ENCODE data around the gene SMYD4.
"Not testable (repeated sequence)": the region's sequence is repeated elsewhere in the genome, so short reads cannot be mapped to it uniquely, and the experiment has no call there.

SMYD4 gene

DNA sequence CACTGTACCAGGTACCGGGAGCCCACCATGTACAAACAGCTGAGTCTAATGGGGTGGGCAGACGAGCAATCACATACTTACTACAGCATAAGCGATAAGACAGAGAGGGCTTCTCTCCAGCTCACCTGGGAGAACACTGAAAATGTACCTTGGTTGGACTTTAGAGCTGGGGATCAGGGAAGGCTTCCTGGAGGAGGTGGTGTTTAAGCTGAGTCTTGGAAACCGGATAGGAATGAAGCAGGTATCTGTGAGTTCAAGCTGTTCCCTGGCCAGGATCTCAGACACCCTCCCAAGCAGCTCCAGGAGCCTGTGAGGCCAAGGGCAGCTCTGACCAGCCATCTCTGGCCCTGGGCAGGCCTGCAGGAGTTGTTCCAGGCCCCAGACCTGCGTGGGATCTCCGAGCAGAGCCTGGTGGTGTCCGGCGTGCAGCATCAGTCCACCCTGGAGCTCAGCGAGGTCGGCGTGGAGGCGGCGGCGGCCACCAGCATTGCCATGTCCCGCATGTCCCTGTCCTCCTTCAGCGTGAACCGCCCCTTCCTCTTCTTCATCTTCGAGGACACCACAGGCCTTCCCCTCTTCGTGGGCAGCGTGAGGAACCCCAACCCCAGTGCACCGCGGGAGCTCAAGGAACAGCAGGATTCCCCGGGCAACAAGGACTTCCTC is 75.8 kb downstream of the SMYD4 start:
- no peak for DNase-seq (ENCODE audit: low read depth)

GRCh38 chr17:1752425-1753262 is 77.1 kb downstream of the SMYD4 start:
- DNase-seq (ENCODE audit: low read depth) = no peak

DNA sequence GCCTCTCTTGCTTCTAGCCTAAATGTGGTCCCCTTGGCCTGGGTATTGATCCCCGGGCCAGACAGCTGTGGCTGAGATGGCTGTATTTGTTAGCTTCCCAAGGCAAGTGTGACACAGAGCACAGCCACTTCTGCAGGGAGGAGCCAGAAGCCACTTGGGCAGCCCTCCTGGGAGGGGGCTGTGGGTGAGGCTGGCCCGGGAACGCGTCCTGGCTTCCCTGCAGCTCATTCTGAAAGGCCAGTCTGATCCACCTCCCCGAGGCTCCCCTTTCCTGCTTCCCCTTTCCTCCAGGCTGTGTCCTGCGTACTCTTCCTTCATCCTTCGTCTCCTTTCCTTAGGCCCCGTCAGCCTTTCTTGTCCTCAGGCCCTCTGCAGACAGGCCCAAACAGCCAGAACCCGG is 79.1 kb downstream of the SMYD4 start:
- no peak for DNase-seq (ENCODE audit: low read depth)

DNA sequence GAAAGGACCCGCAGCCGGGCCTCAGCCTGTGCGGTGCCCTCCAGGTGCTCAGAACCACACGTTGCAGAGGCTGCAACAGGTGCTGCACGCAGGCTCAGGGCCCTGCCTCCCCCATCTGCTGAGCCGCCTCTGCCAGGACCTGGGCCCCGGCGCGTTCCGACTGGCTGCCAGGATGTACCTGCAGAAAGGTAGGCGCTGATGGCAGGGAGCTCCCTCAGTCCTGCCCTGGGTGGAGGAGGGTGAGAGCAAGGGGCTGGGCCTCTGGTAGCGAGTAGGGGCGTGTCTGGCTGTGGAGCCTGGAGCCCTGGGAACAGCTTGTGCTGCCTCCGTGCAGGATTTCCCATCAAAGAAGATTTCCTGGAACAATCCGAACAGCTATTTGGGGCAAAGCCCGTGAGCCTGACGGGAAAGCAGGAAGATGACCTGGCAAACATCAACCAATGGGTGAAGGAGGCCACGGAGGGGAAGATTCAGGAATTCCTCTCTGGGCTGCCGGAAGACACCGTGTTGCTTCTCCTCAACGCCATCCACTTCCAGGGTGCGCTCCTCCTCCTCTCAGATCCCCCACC is 82.6 kb downstream of the SMYD4 start:
- no peak for DNase-seq (ENCODE audit: low read depth)

DNA sequence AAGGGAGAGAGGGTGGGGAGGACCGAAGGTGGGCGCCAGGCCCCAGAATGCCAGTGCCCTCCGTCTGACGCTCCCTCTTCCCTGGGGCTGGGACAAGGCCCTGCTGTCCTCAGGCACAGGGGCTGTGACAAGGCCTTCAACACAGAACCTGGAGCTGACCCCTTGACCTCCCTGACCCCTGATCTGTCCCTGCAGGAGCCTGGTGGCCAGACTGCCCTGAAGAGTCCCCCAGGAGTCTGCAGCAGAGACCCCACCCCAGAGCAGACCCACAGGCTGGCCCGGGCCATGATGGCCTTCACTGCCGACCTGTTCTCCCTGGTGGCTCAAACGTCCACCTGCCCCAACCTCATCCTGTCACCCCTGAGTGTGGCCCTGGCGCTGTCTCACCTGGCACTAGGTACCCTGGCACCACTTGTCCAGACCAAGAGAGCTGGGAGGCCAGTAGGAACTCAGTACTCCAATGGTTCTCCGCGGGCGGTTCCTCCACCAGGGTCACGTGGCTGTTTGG is 84.1 kb downstream of the SMYD4 start:
- no peak for DNase-seq (ENCODE audit: low read depth)

GRCh38 chr17:1744551-1745512 is 84.9 kb downstream of the SMYD4 start:
- DNase-seq (ENCODE audit: low read depth) = no peak

GRCh38 chr17:1743088-1743439 is 86.6 kb downstream of the SMYD4 start:
- no peak for DNase-seq (ENCODE audit: low read depth)

DNA sequence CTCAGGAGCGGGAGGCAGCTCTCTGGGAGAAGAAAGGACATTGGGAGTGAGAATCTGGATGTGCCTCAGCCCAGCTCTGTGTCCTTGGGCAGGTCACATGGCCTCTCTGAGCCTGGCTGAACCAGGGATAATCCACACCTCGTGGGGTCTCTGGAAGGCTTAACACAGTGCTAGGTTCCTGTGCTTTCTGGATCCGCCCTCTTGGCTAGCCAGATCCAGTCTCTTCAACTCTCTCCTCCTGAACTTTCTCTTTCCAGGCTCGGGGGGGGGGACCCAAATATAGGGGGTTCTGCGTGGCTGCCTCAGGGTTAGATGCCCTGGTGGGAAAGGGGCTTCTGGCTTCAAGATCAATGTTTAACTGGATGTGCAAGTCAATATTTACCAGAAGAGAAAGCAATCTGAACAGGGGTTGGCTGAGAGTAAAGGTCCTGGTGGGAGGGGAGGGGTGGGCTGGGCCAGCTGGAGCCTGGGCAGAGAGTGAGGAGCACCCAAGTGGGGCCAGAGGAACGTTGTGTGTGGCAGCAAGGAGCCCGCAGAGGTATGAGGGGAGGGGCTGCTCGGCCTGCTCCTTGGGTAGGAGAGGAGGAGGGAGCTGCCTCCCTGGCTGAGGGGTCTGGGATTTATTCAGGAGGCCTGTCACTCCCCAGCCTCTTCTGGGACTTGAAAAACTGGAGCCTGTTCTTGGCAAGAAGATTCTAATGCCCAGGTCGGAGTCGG is 87.2 kb downstream of the SMYD4 start, which contains the start of gene SERPINF2:
TSS of gene SERPINF2 (plus strand) at position 501 of the 717 bp plus-strand sequence. CDS start 2,125 bp downstream, outside the sequence.
- DNase-seq (ENCODE audit: low read depth) = no peak

DNA sequence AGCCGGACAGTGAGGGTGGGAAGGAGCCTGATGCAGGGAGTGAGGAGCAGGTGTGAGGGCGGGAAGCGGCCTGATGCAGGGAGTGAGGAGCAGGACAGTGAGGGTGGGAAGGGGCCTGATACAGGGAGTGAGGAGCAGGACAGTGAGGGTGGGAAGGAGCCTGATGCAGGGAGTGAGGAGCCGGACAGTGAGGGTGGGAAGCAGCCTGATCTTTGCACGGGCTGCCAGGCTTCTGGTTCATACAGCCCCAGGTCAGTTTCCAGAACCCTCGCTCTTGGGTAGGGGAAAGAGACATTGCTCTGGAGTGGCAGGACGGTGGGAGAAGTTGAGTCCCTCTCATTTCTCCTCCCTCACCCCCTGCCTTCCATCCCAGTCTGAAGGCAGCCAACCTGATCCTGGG is 87.8 kb downstream of the SMYD4 start:
- not testable (repeated sequence) for DNase-seq (ENCODE audit: low read depth)

DNA sequence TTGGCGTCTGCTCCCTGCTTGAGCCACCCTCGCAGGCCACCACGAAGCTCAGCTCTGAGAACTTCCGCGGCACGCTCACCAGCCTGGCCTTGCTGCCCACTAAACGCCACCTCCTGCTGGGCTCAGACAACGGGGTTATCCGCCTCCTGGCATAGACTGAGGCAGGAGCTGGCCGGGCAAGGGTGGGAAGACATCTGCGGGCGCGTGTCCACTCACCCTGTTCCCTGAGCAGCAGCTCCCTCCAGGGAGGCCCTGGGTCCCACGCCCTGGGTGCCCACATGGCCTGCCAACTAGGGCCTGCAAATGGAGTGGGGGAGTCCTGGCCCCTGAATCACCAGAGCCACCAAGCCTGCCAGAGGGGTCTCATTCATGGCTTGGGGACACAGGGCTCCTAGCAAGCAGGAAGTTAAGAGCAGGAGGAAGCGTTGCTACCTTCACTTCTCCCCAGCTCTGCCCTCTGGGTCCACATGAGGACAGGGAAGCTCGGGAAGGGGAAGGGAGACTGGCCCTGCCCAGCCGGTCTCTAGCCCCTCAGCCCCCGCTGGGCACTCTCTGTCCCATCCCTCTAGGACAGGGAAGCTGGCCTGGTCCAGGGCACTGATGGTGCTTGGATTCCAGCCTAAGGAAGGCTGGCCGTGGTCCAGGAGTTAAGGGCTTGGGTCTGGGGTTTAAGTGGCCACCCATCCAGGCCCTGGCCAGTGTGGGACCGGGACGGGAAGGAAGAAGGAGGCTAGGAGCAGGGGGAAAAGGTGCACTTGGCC is 92.0 kb downstream of the SMYD4 start:
- DNase-seq (ENCODE audit: low read depth) = no peak

- DNase-seq (ENCODE audit: low read depth) = no peak
Measured at GRCh38 chr17:1736348-1737281, 93.1 kb downstream of the SMYD4 start.

- DNase-seq (ENCODE audit: low read depth) = no peak
Measured at GRCh38 chr17:1735834-1736347, 93.8 kb downstream of the SMYD4 start.

GRCh38 chr17:1735418-1735817 is 94.3 kb downstream of the SMYD4 start:
- no peak for DNase-seq (ENCODE audit: low read depth)

GRCh38 chr17:1733759-1734158 is 95.9 kb downstream of the SMYD4 start:
- no peak for DNase-seq (ENCODE audit: low read depth)

DNA sequence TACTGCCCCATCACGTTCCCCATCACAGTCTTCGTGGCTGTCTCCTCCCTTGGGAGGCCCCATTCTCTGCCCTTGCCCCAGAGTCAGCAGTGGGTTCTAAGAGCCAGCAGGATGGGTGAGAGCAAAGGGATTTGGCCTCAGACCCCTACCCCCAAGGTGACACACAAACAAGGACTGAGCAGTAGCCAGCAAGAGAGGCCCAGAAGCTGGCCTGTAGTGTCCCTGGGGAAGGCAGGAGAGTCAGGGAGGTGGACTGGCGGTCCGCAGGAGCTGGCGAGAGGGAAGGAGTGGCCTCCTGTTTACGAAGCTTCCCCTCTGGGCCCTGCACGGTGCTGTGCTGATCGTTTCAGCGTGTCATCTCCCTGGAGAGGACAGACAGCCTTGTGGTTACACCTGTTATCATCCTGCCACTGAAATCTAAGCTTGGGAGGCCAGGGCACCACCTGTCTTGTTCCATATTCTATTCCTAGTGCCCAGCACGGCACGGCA is 96.8 kb downstream of the SMYD4 start:
- DNase-seq (ENCODE audit: low read depth) = no peak

- no peak for DNase-seq (ENCODE audit: low read depth)
Measured at GRCh38 chr17:1732241-1732832, 97.4 kb downstream of the SMYD4 start.

- no peak for DNase-seq (ENCODE audit: low read depth)
Measured at GRCh38 chr17:1731194-1731506, 98.6 kb downstream of the SMYD4 start.

DNA sequence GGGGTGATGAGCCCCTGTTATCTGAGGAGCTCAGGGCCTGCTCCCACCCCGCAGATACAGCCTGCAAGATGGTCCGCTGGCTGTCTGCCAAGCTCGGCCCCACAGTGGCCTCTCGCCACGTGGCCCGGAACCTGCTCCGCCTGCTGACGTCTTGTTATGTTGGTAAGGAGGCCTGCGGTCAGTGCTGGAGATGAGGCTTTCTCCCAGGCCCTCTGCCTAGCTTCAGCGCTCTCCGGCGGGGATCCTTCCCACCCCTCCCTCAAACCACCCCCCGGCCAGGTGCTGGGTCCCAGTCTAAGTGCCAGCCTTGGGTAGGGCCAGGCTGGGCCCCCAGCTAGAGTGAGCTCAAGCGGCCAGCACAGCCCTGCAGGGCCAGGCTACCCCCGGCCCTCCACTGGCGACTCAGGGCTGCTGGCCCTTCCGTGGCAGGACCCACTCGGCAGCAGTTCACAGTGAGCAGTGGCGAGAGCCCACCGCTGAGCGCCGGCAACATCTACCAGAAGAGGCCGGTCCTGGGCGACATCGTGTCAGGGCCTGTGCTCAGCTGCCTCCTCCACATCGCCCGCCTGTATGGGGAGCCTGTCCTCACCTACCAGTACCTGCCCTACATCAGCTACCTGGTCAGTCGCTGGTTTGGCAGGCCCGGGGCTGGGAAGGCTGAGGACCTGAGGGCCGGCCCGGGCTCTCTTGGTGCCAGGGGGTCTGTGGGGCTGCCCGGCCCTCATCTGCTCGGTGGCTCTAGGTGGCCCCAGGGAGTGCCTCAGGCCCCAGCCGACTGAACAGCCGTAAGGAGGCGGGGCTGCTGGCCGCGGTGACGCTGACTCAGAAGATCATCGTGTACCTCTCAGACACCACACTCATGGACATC is 99.1 kb downstream of the SMYD4 start:
- DNase-seq (ENCODE audit: low read depth) = no peak
